Left ventricle myocardium inferior (tissue), 1 donor: ENCODE measurements around the gene GHRHR. TPM values are rescaled to one million over a fixed set of nuclear protein-coding genes. Genes with fewer than 3 reads are reported as not detected.

Source experiments
- DNase-seq: peaks from one replicate; pipeline ENCODE4 v3.0.0-alpha.2; 2020
- H3K27ac ChIP-seq: fragments of 200-600 bp; replicated peaks from 2 replicates; pipeline ENCODE4 v1.8.0; 2021
- H3K27me3 ChIP-seq: fragments of 200-600 bp; 2 replicates; pipeline ENCODE4 v1.8.0; 2021; ENCODE audit warnings: low read depth
- H3K36me3 ChIP-seq: fragments of 200-600 bp; 2 replicates; pipeline ENCODE4 v1.8.0; 2021
- H3K4me1 ChIP-seq: fragments of 200-600 bp; 2 replicates; pipeline ENCODE4 v1.8.0; 2021
- H3K4me3 ChIP-seq: fragments of 200-600 bp; 2 replicates; pipeline ENCODE4 v1.8.0; 2021; ENCODE audit warnings: mild to moderate bottlenecking, moderate library complexity
- H3K9me3 ChIP-seq: fragments of 200-600 bp; replicated peaks from 2 replicates; pipeline ENCODE4 v1.8.0; 2021
- CTCF ChIP-seq: fragments of 200-600 bp; IDR thresholded peaks from 2 replicates; pipeline ENCODE4 v1.8.0; 2021; ENCODE audit warnings: antibody characterized with exemption, mild to moderate bottlenecking, borderline replicate concordance
- intact Hi-C: fragments of 100-400 bp; cut with micrococcal nuclease; formaldehyde crosslinking; loops from one replicate; pipeline ENCODE4 v1.11.0; 2022
- total RNA-seq: library from RNA; stranded (reverse); fragmentation: NEBNext Ultra II Directional; extraction: Animal tissue kit (Norgen Biotek cat#: 25700); gene quantifications from one replicate; pipeline ENCODE4 v1.2.1, GENCODE V29; 2021
- donor health status: DM: no; HTN: yes; CAD: no; lungs with severe emphysema.

The GHRHR gene
- total RNA-seq, 1 donor from 2014 or later, result not detected

DNA sequence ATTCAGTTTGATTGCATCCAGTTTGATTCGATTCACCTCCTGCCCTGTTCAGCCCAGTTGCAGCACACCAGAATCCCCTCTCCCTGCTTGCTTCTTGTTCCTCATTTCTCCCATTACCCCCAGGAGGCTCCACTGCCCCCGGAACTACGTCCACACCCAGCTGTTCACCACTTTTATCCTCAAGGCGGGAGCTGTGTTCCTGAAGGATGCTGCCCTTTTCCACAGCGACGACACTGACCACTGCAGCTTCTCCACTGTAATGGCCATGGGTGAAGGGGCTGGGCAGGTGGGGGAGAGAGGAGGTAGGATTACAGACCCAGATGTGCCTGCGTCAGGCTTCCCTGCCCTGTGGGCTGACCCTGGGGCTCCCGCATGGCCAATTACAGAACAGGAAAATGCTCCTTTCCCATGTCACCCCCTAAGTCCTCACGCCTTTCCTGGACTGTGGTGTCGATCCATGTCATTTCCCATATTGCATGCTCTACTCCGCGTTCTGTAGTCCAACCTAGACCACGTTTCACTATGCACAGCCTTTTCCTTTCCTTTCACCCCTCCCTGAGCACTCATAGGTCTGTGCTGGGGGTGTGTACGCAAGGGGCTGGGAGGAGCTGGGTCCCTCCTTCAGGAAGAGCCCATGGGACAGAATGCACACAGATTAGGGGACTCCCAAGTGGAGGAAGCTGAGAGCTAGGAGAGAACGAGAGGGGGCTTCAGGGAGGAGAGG, 8.2 kb downstream of the GHRHR start:
- no peaks in the 10 kb centered on the region for H3K9me3 ChIP-seq
- TF ChIP-seq CTCF, result no peak
- H3K36me3 ChIP-seq, result no peaks in the 10 kb centered on the region
- H3K4me1 ChIP-seq, result peaks cover 19% of the 10 kb centered on the region
- H3K27me3 ChIP-seq, result peaks cover 24% of the 10 kb centered on the region
- no peak overlapping the region for H3K4me3 ChIP-seq
- DNase-seq, result no peak
- intact Hi-C loops, result no loop called here
- H3K27ac ChIP-seq, result no peak overlapping the region

GRCh38 chr7:30973292-30973691, 9.5 kb downstream of the GHRHR start:
- no peaks in the 10 kb centered on the region for H3K36me3 ChIP-seq
- no peak for TF ChIP-seq CTCF
- no peak overlapping the region for H3K27ac ChIP-seq
- intact Hi-C loops, result no loop called here
- peaks cover 19% of the 10 kb centered on the region for H3K4me1 ChIP-seq
- DNase-seq, result no peak
- H3K4me3 ChIP-seq, result no peak overlapping the region
- peaks cover 37% of the 10 kb centered on the region for H3K27me3 ChIP-seq
- no peaks in the 10 kb centered on the region for H3K9me3 ChIP-seq

DNA sequence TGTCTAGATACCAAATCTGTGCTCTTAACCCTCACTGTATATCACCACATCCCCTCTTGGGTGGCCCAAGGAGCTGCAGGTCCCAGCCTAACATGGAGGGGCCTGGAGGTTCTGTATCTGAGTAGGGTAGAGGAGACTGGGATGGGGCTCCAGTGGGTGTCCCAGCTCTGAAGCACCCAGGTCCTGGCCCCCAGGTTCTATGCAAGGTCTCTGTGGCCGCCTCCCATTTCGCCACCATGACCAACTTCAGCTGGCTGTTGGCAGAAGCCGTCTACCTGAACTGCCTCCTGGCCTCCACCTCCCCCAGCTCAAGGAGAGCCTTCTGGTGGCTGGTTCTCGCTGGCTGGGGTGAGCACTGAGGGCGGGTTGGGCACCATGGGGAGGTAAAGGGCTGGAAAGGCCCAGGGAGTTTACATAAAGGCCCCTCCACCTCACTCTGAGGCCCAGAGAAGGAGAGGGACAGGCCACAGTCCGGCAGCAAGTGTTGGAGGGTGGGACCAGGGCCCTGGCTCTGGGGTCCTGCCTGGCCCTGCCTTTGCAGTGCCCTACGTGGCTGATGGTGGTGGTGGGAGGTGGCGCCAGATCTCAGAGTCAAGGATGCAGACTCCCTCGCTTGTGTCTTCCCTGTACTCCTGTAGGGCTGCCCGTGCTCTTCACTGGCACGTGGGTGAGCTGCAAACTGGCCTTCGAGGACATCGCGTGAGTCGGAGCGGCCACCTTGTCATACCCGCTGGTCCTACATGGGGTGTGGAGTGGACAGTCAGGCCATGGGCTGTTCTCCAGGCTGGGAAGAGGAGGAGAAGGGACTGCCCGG, 10.2 kb downstream of the GHRHR start:
- H3K27me3 ChIP-seq, result peaks cover 42% of the 10 kb centered on the region
- no peaks in the 10 kb centered on the region for H3K36me3 ChIP-seq
- intact Hi-C loops, result loop anchor here (2.0 kb wide), 1 partner anchor 173 kb away; no protein-coding TSS in a partner anchor
- no peak overlapping the region for H3K4me3 ChIP-seq
- peaks cover 19% of the 10 kb centered on the region for H3K4me1 ChIP-seq
- DNase-seq, result no peak
- no peak for TF ChIP-seq CTCF
- no peak overlapping the region for H3K27ac ChIP-seq
- no peaks in the 10 kb centered on the region for H3K9me3 ChIP-seq

DNA sequence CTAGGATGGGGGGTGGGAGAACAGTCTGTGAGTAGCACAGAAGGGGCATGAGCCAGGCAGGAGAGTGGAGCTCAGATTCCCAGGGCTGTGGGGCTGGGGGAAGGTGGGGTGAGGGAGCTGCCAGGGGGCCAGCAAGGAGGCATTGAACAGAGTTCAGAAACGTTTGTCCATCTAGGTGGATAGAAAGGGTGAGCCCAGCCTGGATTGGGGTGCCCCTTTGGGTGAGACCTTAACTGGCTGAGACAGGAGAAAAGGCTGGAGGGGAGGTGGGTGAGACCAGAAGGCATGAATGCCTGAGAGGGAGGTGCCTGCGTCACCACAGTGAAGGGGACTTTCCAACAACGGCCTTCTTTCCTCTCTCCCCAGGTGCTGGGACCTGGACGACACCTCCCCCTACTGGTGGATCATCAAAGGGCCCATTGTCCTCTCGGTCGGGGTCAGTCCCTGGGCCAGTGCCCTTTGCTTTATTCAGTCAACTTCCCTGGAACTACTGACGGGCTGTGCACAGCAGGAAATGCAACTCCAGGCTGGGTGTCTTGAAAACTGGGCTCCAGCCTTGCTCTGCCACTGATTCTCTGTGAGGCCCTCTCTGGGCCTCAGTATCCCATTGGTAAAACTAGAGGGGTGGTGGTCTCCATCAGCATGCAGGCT, 11.0 kb downstream of the GHRHR start:
- intact Hi-C loops, result loop anchor here (2.0 kb wide), 1 partner anchor 174 kb away; no protein-coding TSS in a partner anchor
- no peaks in the 10 kb centered on the region for H3K36me3 ChIP-seq
- peak; percentile 83 for TF ChIP-seq CTCF
- H3K27me3 ChIP-seq, result peaks cover 48% of the 10 kb centered on the region
- no peaks in the 10 kb centered on the region for H3K9me3 ChIP-seq
- H3K27ac ChIP-seq, result no peak overlapping the region
- DNase-seq, result peak; percentile 46
- no peak overlapping the region for H3K4me3 ChIP-seq
- H3K4me1 ChIP-seq, result peaks cover 19% of the 10 kb centered on the region

- peaks cover 54% of the 10 kb centered on the region for H3K27me3 ChIP-seq
- peaks cover 19% of the 10 kb centered on the region for H3K4me1 ChIP-seq
- no peak overlapping the region for H3K27ac ChIP-seq
- no peaks in the 10 kb centered on the region for H3K9me3 ChIP-seq
- intact Hi-C loops, result loop anchor here (2.0 kb wide), 1 partner anchor 175 kb away; no protein-coding TSS in a partner anchor
- TF ChIP-seq CTCF, result no peak
- no peaks in the 10 kb centered on the region for H3K36me3 ChIP-seq
- DNase-seq, result no peak
- H3K4me3 ChIP-seq, result no peak overlapping the region
Observed at GRCh38 chr7:30975256-30975899, 11.6 kb downstream of the GHRHR start.
